ENCODE results near the gene ANK3.

The ANK3 gene

DNA sequence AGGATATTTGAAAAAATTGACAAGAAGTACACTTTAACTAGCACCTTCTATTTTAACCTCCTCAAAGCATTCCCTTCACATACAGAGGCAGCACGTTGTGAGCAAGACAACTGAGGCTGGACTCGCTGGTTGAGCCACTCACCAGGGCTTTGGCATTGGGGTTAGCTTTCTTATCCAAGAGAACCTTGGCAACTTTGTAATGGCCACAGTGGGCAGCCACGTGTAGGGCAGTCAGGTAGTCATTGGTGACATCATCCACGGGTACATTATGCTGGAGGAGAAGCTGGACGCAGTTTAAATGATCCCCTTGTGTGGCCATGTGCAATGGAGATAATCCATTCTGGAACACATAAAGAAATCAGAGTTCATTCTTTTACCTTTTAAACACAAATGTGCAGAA lies 181.8 kb downstream of the ANK3 start:
- ChIA-PET POLR2A (ENCODE audit: low non-redundant PET) (no interaction called here), CTCF (interaction anchor here (0.6 to 2.3 kb wide), 11 partner anchors 85 to 1581 kb away, joined by 3 to 14 read pairs (median 4); no protein-coding TSS in a partner anchor)
- TF ChIP-seq, protein P1, sequence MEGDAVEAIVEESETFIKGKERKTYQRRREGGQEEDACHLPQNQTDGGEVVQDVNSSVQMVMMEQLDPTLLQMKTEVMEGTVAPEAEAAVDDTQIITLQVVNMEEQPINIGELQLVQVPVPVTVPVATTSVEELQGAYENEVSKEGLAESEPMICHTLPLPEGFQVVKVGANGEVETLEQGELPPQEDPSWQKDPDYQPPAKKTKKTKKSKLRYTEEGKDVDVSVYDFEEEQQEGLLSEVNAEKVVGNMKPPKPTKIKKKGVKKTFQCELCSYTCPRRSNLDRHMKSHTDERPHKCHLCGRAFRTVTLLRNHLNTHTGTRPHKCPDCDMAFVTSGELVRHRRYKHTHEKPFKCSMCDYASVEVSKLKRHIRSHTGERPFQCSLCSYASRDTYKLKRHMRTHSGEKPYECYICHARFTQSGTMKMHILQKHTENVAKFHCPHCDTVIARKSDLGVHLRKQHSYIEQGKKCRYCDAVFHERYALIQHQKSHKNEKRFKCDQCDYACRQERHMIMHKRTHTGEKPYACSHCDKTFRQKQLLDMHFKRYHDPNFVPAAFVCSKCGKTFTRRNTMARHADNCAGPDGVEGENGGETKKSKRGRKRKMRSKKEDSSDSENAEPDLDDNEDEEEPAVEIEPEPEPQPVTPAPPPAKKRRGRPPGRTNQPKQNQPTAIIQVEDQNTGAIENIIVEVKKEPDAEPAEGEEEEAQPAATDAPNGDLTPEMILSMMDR (conservative IDR thresholded peaks at IDR 0.05; ENCODE audit: low read depth): no peak
- DNase-seq (ENCODE audit: low spot score): no peak
- no peak overlapping the region for H3K27ac ChIP-seq

DNA sequence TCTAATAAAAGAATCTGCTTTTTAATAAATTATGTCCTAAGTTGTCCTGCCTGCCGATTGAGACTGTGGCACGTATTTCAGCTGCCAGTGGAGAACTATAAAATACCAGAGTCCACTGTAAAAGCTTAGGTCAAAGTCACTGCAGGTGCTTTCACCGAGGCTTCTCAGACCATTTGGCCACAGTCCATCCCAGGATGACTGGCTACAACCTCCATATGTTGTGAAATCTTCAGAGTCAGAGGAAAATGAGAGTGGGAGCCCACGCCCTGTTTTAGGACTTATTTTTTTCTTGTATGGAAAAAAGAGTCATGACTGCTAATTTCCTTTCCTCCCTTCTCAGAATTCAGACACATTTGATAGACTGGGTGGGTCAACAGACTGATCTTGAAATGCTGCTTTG lies 182.9 kb downstream of the ANK3 start:
- TF ChIP-seq, protein P1 (conservative IDR thresholded peaks at IDR 0.05; ENCODE audit: low read depth): no peak
- CTCF ChIA-PET: interaction anchor here (0.6 to 2.3 kb wide), 2 partner anchors 107 to 517 kb away, joined by 7 read pairs; no protein-coding TSS in a partner anchor
- POLR2A ChIA-PET (ENCODE audit: low non-redundant PET): no interaction called here
- no peak overlapping the region for H3K27ac ChIP-seq
- no peak for DNase-seq (ENCODE audit: low spot score)

DNA sequence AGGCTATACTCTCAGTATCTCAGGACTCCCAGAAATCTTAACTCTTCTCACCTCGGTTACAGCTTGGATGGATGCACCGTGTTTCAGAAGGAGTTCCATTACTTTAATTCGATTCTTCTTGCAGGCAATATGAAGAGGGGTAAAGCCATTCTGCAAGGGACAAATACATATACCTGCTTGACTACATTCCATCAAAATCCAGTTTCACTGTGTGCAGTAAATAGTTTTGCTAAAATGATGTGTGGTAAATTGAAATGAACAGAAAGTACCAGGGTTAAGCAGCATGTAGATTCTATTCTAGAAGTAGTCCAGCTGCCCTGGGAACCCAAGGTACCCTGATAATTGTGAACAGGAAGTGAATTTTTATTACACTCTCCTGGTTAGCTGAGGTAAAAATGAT lies 183.9 kb downstream of the ANK3 start:
- CTCF ChIA-PET: interaction anchor here (0.6 kb wide), 1 partner anchor 759 kb away, joined by 3 read pairs; no protein-coding TSS in a partner anchor
- no peak for DNase-seq (ENCODE audit: low spot score)

DNA sequence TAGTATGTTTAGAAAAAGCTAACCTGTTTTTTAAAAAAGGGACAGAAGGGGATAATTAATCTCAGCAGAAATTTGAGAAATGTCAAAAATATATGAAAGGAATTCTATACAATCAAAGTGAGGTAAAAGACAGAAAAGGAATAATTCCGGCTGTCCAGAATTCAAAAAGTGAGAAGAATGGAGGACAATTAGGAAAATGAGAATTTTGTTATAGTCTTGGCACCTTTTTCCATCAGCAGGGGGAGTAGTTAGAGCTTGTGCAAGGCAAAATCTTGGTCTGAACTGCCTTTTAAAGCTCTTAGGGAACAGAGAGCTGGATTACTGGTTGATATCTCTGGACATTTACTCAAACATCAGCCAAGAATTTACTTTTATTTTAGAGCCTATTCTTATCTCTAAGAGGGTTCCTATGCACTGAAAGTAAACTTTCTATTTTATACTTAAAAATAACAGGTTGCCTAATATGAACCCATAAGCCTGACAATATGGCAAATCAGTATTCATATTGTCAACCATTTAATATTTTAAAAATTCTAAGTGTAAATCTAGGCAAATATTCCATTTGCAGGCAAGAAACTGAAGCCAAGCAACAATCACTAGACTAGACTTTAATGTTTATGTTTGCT lies 185.6 kb downstream of the ANK3 start:
- CTCF ChIA-PET: interaction anchor here (0.5 to 1.3 kb wide), 13 partner anchors 14 to 564 kb away, joined by 3 to 9 read pairs (median 3); no protein-coding TSS in a partner anchor
- H3K27ac ChIP-seq: no peak overlapping the region
- DNase-seq (ENCODE audit: low spot score): peak; percentile 9
- TF ChIP-seq, protein P1 (conservative IDR thresholded peaks at IDR 0.05; ENCODE audit: low read depth): peak; percentile 33
- POLR2A ChIA-PET (ENCODE audit: low non-redundant PET): no interaction called here

More for the DNA sequence above, 183.9 kb downstream of the ANK3 start:
- POLR2A ChIA-PET (ENCODE audit: low non-redundant PET): no interaction called here
- no peak overlapping the region for H3K27ac ChIP-seq
- TF ChIP-seq, protein P1 (conservative IDR thresholded peaks at IDR 0.05; ENCODE audit: low read depth): no peak

DNA sequence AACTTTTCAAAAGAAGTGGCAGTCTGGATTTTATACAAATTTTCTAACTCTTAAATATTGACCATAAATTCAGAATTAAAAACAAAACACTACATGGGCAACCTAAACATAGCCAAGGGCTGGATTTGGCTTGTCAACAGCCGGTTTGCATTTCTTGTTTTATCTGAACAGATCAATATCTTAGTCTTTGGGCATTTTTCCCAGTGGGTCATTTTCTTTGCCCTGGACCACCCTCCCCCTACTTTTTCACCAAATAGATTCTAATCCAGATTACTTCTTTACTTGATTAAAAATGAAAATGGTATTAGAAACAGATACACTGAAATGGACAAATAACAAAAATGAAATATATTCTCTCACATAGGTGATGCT lies 189.0 kb downstream of the ANK3 start:
- ChIA-PET CTCF (no interaction called here), POLR2A (ENCODE audit: low non-redundant PET) (no interaction called here)
- no peak for DNase-seq (ENCODE audit: low spot score)
- TF ChIP-seq, protein P1 (conservative IDR thresholded peaks at IDR 0.05; ENCODE audit: low read depth): no peak
- H3K27ac ChIP-seq: no peak overlapping the region

DNA sequence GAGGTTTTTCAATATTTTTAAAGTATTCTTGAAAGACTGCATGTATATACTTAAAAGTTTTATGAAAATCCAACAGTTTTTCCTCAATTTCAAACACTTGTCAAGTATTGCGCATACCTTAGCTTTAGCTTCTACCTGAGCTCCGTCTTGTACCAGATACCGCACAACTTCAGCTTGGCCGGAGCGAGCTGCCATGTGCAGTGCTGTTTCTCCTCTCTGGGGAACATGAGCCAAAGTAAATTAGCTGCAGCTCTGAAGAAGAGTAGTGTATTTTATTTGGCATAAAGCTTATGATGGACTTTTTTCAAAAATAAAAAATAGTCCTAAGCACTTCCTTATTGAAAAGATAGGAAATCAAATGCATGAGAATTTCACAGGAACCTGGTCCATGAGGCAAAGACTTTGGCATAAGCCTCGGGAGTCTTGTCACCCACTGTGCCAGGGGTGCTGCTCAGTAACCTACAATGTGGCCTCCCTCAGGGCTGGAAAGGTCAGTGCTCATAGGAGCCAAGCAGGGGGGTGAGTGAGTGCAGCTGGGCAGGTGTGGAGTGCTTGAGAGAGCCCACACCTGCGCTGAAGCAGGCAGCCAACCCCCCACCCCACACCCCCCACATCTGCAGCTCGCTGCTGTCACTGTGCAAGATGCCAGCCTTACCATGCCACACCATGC lies 189.5 kb downstream of the ANK3 start:
- ChIA-PET POLR2A (ENCODE audit: low non-redundant PET) (no interaction called here), CTCF (no interaction called here)
- H3K27ac ChIP-seq: no peak overlapping the region
- no peak for DNase-seq (ENCODE audit: low spot score)
- TF ChIP-seq, protein P1 (conservative IDR thresholded peaks at IDR 0.05; ENCODE audit: low read depth): no peak

All from RWPE1 (cell line).